K562 (cell line): ENCODE measurements around the gene ASZ1.

Source experiments
- BMI1 ChIP-seq: fragments of 150-350 bp; IDR thresholded peaks from 2 replicates; pipeline ENCODE4 v1.6.1; 2014; ENCODE audit warnings: low read length
- HMGXB4 ChIP-seq: sonication (generic); formaldehyde crosslinking; IDR thresholded peaks from 2 replicates; pipeline ENCODE4 v1.8.1; 2023; ENCODE audit warnings: mild to moderate bottlenecking, missing genetic modification reagents
- TAF15 ChIP-seq: fragments of 200-400 bp; formaldehyde crosslinking; IDR thresholded peaks from 2 replicates; pipeline ENCODE4 v1.6.1; 2017; ENCODE audit warnings: mild to moderate bottlenecking, low read depth, low read length, moderate library complexity
- TF ChIP-seq, protein P1 (sequence below), 3 experiments: IDR thresholded peaks in 2 of 3; conservative IDR thresholded peaks in 1 of 3; 2 replicates each; pipeline ENCODE4 v1.5.1; 2011 to 2012; ENCODE audit warnings: low read length in 3 of 3, mild to moderate bottlenecking in 3 of 3, control low read depth in 2 of 3, improper control_type of control experiment in 1 of 3, inconsistent platforms in 1 of 3, low read depth in 1 of 3, mixed read lengths in 1 of 3, moderate library complexity in 1 of 3; ENCODE audit not compliant: insufficient read depth in 2 of 3

DNA sequence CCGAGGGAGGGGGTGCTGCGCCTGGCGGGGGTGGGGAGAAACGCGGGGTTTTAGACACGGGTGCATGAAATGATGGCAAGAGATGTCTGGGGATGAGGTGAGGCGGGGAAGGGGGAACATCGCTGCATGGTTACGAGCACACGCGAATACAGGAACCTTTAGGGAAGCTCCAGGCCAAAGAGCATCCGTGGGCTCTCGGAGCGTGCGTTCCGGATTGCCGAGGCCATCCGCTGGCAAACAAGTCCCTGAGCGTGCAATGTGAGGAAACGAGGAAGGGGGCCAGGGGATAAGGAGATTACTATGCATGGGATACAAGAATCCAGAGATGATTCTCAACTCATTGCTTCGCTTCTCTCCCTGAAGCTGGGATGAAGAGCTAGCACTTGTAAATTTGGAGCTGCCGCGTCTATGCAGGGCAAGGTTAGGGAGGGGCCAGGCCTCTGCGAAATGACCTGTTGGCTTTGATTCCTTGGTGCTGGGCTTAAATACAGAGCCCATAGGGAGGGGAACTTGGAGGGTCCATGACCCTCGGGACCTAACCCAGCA lies 103.9 kb downstream of the ASZ1 start:
- TF ChIP-seq BMI1: no peak
- no peak for TF ChIP-seq TAF15
- TF ChIP-seq HMGXB4 (CRISPR knock-in tag): no peak
- TF ChIP-seq, protein P1, sequence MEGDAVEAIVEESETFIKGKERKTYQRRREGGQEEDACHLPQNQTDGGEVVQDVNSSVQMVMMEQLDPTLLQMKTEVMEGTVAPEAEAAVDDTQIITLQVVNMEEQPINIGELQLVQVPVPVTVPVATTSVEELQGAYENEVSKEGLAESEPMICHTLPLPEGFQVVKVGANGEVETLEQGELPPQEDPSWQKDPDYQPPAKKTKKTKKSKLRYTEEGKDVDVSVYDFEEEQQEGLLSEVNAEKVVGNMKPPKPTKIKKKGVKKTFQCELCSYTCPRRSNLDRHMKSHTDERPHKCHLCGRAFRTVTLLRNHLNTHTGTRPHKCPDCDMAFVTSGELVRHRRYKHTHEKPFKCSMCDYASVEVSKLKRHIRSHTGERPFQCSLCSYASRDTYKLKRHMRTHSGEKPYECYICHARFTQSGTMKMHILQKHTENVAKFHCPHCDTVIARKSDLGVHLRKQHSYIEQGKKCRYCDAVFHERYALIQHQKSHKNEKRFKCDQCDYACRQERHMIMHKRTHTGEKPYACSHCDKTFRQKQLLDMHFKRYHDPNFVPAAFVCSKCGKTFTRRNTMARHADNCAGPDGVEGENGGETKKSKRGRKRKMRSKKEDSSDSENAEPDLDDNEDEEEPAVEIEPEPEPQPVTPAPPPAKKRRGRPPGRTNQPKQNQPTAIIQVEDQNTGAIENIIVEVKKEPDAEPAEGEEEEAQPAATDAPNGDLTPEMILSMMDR (IDR thresholded peaks at IDR 0.05 in 2 of 3, conservative IDR thresholded peaks at IDR 0.05 in 1 of 3; ENCODE audit: insufficient read depth in 2 of 3, low read depth in 1 of 3, low read length in 3 of 3): no peak
